ENCODE data around the gene HEXIM1. TPM values are rescaled to one million over a fixed set of nuclear protein-coding genes. Genes with fewer than 3 reads are reported as not detected.

The HEXIM1 gene
- total RNA-seq, 1 experiment from 2014 or later = 59.1 TPM

DNA sequence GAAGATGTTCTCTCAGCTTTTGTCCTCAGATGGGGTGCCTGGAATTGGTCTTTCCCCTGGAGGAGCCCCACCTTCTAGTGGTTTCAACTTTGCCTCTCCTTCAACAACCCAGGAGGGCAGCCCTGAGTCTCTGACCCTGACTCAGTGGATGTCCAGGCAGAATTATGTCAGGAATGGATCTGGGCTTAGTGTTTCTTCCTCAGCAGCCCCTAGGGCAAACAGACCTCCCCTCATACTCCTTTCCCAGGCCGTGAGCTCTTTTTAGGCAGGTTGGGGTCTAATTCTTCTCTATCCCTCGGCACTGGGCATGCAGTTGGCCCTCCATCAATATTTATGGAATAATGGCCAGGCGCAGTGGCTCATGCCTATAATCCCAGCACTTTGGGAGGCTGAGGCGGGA, 53.2 kb downstream of the HEXIM1 start:
- Histone ChIP-seq H3K36me3 (ENCODE audit: control insufficient read depth, insufficient read depth, low read length) (no peaks in the 10 kb centered on the region), H3K4me3 (ENCODE audit: low read depth in 2 of 2, low read length in 2 of 2) (no peak overlapping the region), H3K27ac (ENCODE audit: low read length) (no peak overlapping the region), H3K27me3 (ENCODE audit: control insufficient read depth, insufficient read depth, low read length) (no peaks in the 10 kb centered on the region), H3K4me1 (ENCODE audit: control insufficient read depth, insufficient read depth, low read length) (peaks cover 18% of the 10 kb centered on the region), H3K9me3 (ENCODE audit: control insufficient read depth, insufficient read depth, low read depth, low read length) (no peaks in the 10 kb centered on the region)
- DNase-seq (ENCODE audit: low read depth, low spot score) (no peak), ATAC-seq (no peak)
- intact Hi-C loops (cut with micrococcal nuclease; ENCODE audit: unreplicated experiment) (no loop called here), in situ Hi-C loops (cut with HindIII; ENCODE audit: low pct_unique_long_range_greater_than_20kb, low sequenced_read_pairs) (no loop called here)
- no TSS peak for BruUV-seq (replicated peaks)
- no peak for TF ChIP-seq SIN3A (IDR thresholded peaks at IDR 0.05; ENCODE audit: borderline replicate concordance, insufficient read depth, low read depth, low read length)
- TF ChIP-seq, protein P1, sequence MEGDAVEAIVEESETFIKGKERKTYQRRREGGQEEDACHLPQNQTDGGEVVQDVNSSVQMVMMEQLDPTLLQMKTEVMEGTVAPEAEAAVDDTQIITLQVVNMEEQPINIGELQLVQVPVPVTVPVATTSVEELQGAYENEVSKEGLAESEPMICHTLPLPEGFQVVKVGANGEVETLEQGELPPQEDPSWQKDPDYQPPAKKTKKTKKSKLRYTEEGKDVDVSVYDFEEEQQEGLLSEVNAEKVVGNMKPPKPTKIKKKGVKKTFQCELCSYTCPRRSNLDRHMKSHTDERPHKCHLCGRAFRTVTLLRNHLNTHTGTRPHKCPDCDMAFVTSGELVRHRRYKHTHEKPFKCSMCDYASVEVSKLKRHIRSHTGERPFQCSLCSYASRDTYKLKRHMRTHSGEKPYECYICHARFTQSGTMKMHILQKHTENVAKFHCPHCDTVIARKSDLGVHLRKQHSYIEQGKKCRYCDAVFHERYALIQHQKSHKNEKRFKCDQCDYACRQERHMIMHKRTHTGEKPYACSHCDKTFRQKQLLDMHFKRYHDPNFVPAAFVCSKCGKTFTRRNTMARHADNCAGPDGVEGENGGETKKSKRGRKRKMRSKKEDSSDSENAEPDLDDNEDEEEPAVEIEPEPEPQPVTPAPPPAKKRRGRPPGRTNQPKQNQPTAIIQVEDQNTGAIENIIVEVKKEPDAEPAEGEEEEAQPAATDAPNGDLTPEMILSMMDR (IDR thresholded peaks at IDR 0.05) = no peak
- TF ChIP-seq, protein P2, sequence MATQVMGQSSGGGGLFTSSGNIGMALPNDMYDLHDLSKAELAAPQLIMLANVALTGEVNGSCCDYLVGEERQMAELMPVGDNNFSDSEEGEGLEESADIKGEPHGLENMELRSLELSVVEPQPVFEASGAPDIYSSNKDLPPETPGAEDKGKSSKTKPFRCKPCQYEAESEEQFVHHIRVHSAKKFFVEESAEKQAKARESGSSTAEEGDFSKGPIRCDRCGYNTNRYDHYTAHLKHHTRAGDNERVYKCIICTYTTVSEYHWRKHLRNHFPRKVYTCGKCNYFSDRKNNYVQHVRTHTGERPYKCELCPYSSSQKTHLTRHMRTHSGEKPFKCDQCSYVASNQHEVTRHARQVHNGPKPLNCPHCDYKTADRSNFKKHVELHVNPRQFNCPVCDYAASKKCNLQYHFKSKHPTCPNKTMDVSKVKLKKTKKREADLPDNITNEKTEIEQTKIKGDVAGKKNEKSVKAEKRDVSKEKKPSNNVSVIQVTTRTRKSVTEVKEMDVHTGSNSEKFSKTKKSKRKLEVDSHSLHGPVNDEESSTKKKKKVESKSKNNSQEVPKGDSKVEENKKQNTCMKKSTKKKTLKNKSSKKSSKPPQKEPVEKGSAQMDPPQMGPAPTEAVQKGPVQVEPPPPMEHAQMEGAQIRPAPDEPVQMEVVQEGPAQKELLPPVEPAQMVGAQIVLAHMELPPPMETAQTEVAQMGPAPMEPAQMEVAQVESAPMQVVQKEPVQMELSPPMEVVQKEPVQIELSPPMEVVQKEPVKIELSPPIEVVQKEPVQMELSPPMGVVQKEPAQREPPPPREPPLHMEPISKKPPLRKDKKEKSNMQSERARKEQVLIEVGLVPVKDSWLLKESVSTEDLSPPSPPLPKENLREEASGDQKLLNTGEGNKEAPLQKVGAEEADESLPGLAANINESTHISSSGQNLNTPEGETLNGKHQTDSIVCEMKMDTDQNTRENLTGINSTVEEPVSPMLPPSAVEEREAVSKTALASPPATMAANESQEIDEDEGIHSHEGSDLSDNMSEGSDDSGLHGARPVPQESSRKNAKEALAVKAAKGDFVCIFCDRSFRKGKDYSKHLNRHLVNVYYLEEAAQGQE (IDR thresholded peaks at IDR 0.05; ENCODE audit: insufficient read depth in 1 of 2, low read depth in 2 of 2, low read length in 1 of 2) = no peak
- TF ChIP-seq TCF7L2 (IDR thresholded peaks at IDR 0.05; ENCODE audit: low read depth, low read length) = no peak
- no peak for TF ChIP-seq POLR2AphosphoS5 (IDR thresholded peaks at IDR 0.05; ENCODE audit: low read depth, low read length)
- ChIA-PET POLR2A (interaction anchor here (0.7 kb wide), 1 partner anchor 64 kb away, joined by 3 read pairs; no protein-coding TSS in a partner anchor), CTCF (interaction anchor here (0.7 kb wide), 1 partner anchor 116 kb away, joined by 3 read pairs; no protein-coding TSS in a partner anchor)

Small RNAs within 50 kb of the gene (microRNA-seq; reads per million reads assigned to microRNA genes)
- 0.95 reads per million for gene MIR6784 (ENCODE audit: unreplicated experiment)

Other genes starting within 250 kb of the HEXIM1 start
- 98.0 TPM for gene EFTUD2, start 249.0 kb upstream of the HEXIM1 start, total RNA-seq (2021; ENCODE audit: unreplicated experiment)
- not detected for gene GFAP, start 233.0 kb upstream of the HEXIM1 start, total RNA-seq (2021; ENCODE audit: unreplicated experiment)
- gene KIF18B, start 200.7 kb upstream of the HEXIM1 start, total RNA-seq (2021; ENCODE audit: unreplicated experiment) = 31.3 TPM
- gene C1QL1, start 180.2 kb upstream of the HEXIM1 start, total RNA-seq (2021; ENCODE audit: unreplicated experiment) = 9.5 TPM
- gene DCAKD, start 96.8 kb upstream of the HEXIM1 start, total RNA-seq (2021; ENCODE audit: unreplicated experiment) = 24.3 TPM
- 105 TPM for gene NMT1, start 87.2 kb upstream of the HEXIM1 start, total RNA-seq (2021; ENCODE audit: unreplicated experiment)
- gene PLCD3, start 16.0 kb upstream of the HEXIM1 start, total RNA-seq (2021; ENCODE audit: unreplicated experiment) = 125 TPM
- gene ACBD4, start 12.8 kb upstream of the HEXIM1 start, total RNA-seq (2021; ENCODE audit: unreplicated experiment) = 7.7 TPM
- 4.5 TPM for gene HEXIM2, start 13.4 kb downstream of the HEXIM1 start, total RNA-seq (2021; ENCODE audit: unreplicated experiment)
- 20.0 TPM for gene FMNL1, start 73.4 kb downstream of the HEXIM1 start, total RNA-seq (2021; ENCODE audit: unreplicated experiment)
- 0.26 TPM for gene SPATA32, start 113.6 kb downstream of the HEXIM1 start, total RNA-seq (2021; ENCODE audit: unreplicated experiment)
- 80.8 TPM for gene MAP3K14, start 168.5 kb downstream of the HEXIM1 start, total RNA-seq (2021; ENCODE audit: unreplicated experiment)

All from Panc1 (cell line).